ENCODE measurements around the gene RFNG.
A peak's percentile ranks its signal among the peaks of the same experiment; 100 is the strongest.

The RFNG gene

DNA sequence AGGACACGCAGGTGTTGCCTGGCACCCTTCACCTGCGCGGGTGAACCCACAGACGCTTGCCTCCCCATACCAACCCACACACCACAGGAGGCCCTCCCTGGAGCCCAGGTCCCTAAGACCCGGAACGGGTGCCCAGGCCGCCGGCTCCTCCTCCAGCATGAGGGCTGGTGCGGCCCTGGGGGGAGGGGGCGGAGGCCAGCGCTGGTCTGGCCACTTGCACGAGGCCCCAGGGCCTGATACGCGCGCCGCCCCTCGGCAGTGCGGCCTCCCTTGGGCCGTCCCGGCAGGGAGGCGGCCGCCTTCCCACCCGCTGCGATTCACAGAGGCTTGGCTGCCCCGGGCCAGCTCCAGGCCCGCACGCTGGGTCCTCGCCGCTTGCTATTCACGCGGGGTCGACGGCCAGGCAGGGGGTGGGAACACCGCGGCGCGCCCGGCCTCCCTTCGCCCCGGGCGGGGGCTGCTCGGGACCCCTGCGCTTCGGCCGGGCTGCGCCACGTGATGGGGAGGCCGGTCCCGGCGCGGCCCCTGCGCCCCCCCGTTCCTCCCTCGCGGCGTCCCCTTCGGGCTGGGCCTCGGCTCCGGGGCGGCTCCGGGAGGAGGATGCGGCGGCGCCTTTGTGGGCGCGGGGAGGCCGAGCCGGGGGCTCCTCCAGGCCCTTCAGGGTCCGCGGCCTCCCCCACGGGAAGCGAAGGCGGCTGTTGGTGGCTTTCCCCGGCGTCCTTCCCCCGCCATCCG lies 45.7 kb upstream of the RFNG start:
- Histone ChIP-seq H3K36me3 (ENCODE audit: insufficient read depth) (peaks cover 13% of the 10 kb centered on the region; the same call in 1 of the 2 replicates), H3K4me2 (peak overlapping the region; percentile 93), H2AFZ (ENCODE audit: low read depth) (peak overlapping the region; percentile 34), H3K27ac (peak overlapping the region; percentile 84), H4K20me1 (ENCODE audit: insufficient read depth) (peaks cover 13% of the 10 kb centered on the region; the same call in 1 of the 2 replicates), H3K4me3 (IDR thresholded peaks at IDR 0.05; ENCODE audit: insufficient read depth, low read depth, low read length) (no peak overlapping the region), H3K79me2 (ENCODE audit: insufficient read depth, low read depth) (peaks cover 41% of the 10 kb centered on the region), H3K27me3 (ENCODE audit: insufficient read depth, low read depth) (no peaks in the 10 kb centered on the region), H3K9ac (peak overlapping the region; percentile 92), H3K4me1 (ENCODE audit: low read depth, poor library complexity, severe bottlenecking) (peaks cover 27% of the 10 kb centered on the region)
- TF ChIP-seq, protein P1, sequence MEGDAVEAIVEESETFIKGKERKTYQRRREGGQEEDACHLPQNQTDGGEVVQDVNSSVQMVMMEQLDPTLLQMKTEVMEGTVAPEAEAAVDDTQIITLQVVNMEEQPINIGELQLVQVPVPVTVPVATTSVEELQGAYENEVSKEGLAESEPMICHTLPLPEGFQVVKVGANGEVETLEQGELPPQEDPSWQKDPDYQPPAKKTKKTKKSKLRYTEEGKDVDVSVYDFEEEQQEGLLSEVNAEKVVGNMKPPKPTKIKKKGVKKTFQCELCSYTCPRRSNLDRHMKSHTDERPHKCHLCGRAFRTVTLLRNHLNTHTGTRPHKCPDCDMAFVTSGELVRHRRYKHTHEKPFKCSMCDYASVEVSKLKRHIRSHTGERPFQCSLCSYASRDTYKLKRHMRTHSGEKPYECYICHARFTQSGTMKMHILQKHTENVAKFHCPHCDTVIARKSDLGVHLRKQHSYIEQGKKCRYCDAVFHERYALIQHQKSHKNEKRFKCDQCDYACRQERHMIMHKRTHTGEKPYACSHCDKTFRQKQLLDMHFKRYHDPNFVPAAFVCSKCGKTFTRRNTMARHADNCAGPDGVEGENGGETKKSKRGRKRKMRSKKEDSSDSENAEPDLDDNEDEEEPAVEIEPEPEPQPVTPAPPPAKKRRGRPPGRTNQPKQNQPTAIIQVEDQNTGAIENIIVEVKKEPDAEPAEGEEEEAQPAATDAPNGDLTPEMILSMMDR (conservative IDR thresholded peaks at IDR 0.05; ENCODE audit: low read depth, low read length) = no peak

DNA sequence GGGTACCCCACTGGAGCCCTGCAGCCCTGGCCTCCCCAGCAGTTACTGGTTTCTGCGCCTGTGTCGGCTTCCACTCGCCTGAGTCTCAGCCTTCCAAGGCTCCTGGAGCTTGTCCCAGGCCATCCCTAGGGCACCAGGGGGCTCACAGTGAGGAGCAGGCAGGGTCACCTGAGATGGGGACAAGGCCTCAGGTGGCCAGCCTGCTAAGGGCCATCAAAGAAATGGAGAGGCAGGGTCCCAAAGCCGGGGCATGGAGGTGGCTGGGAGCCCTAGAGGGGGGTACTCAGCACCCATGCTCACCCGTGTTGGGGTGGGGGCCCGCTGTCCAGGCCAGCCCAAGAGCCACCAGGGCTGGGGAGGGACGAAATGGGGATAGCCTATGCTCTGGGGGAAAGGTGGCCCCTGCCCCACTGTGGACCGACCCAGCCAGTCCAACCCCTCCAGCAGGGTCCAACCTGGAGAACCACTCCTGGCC lies 45.1 kb upstream of the RFNG start:
- Histone ChIP-seq H3K79me2 (ENCODE audit: insufficient read depth, low read depth) (peaks cover 41% of the 10 kb centered on the region), H3K4me1 (ENCODE audit: low read depth, poor library complexity, severe bottlenecking) (peaks cover 27% of the 10 kb centered on the region), H3K4me2 (peak overlapping the region; percentile 93), H3K9ac (peak overlapping the region; percentile 92), H4K20me1 (ENCODE audit: insufficient read depth) (peaks cover 13% of the 10 kb centered on the region; the same call in 1 of the 2 replicates), H2AFZ (ENCODE audit: low read depth) (no peak overlapping the region), H3K4me3 (IDR thresholded peaks at IDR 0.05; ENCODE audit: insufficient read depth, low read depth, low read length) (no peak overlapping the region), H3K27ac (peak overlapping the region; percentile 84), H3K36me3 (ENCODE audit: insufficient read depth) (peaks cover 17% of the 10 kb centered on the region; the same call in 1 of the 2 replicates), H3K27me3 (ENCODE audit: insufficient read depth, low read depth) (no peaks in the 10 kb centered on the region)
- TF ChIP-seq, protein P1 (conservative IDR thresholded peaks at IDR 0.05; ENCODE audit: low read depth, low read length) = no peak

DNA sequence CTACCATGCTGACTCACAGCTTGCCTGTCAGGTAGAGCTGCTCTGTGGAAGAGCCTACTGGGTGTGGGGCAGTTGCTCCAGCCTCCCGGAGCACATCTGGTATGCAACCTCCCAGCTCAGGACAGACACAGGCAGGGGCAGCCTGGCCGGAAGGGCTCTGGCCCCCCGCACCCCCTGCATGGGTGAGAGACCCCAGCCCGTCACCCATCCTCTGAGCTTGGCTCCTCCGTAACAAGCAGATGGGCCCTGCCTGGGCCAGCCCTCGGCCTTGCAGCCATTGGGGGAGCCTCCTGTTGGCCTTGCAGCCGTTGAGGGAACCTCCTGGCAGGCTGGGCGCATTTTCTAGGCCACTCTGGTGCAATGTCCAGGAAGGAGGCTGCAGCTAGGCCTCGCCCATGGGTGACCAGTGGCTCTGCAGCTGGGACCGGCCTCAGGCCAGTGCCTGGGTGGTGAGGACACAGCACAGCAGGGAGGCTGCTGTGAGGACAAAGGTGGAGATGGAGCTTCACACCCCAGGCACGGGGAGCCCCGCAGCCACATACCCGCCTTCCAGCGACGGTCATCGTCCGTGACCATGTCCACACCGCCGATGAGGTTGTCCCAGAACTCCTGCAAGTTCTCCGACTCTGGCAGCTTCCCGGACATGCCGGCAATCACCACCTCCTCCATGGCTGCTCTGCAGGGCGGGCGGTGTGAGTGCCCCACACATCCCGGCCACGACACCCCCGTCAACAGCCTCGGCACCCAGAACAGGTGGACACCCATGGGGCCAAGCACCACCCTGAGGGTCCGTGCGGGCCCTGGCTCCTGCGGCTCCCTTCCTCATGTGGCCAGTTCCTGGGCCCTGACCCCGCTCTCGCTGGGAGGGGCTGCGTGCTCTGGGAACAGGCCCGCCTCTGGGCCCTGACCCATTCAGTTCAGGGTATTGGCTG lies 44.4 kb upstream of the RFNG start:
- H3K9ac ChIP-seq = peak overlapping the region; percentile 92; the same call in 1 of the 2 replicates
- TF ChIP-seq, protein P1 (conservative IDR thresholded peaks at IDR 0.05; ENCODE audit: low read depth, low read length) = no peak
- H4K20me1 ChIP-seq (ENCODE audit: insufficient read depth) = peaks cover 13% of the 10 kb centered on the region; the same call in 1 of the 2 replicates
- H3K36me3 ChIP-seq (ENCODE audit: insufficient read depth) = peaks cover 17% of the 10 kb centered on the region; the same call in 1 of the 2 replicates
- no peak overlapping the region for H2AFZ ChIP-seq (ENCODE audit: low read depth)
- no peaks in the 10 kb centered on the region for H3K27me3 ChIP-seq (ENCODE audit: insufficient read depth, low read depth)
- peaks cover 41% of the 10 kb centered on the region for H3K79me2 ChIP-seq (ENCODE audit: insufficient read depth, low read depth)
- no peak overlapping the region for H3K4me3 ChIP-seq (IDR thresholded peaks at IDR 0.05; ENCODE audit: insufficient read depth, low read depth, low read length)
- H3K4me2 ChIP-seq = peak overlapping the region; percentile 93
- no peak overlapping the region; the same call in 1 of the 2 replicates for H3K27ac ChIP-seq
- H3K4me1 ChIP-seq (ENCODE audit: low read depth, poor library complexity, severe bottlenecking) = peaks cover 27% of the 10 kb centered on the region

All from KMS-11 (cell line).